ENCODE measurements around the gene FHOD3.
"Not testable (repeated sequence)": the region's sequence is repeated elsewhere in the genome, so short reads cannot be mapped to it uniquely, and the experiment has no call there.

FHOD3 gene

GRCh38 chr18:36455931-36456330 is 158.4 kb downstream of the FHOD3 start:
- DNase-seq = no peak

DNA sequence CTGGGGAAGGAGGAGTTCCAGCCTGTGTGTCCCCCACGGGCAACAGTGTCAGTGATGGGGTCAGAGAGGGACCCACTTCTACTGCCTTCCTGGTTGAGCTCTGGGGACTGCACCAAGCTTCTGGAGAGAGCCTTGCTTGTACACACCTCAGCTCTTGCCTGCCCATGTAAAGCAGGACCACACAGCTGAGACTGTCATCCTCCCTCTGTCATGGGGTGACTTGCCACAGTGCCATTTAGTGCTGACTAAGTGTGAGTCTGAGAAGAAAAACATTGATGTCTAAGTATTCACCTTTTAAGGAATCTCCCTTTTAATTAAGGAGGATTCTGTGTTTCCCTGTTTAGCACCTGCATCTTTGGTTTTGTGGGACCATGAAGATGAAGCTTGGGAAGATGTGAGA is 159.1 kb downstream of the FHOD3 start:
- DNase-seq = no peak

DNA sequence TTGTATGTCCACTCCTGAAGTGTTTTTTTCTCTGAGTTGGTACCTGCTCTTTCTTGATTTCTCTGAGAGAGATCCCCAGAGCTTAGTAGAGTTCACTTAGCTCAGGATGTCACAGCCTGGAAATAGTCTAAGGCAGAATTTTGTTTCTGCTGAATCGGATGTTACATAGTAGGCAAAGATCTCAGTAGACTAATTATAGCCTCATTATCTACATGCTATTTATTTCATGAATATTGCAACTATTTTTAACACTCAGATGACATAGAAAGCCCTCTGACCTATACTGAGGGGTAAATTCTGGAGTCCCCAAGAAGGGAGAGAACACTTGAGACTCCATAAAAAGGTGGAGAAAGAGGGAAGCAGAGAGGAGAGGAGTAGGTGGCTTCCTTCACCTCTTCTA is 160.2 kb downstream of the FHOD3 start:
- DNase-seq = no peak

GRCh38 chr18:36458306-36458705 is 160.8 kb downstream of the FHOD3 start:
- DNase-seq = no peak

- DNase-seq = no peak
These were observed 161.7 kb downstream of the FHOD3 start for GRCh38 chr18:36459203-36459602.

DNA sequence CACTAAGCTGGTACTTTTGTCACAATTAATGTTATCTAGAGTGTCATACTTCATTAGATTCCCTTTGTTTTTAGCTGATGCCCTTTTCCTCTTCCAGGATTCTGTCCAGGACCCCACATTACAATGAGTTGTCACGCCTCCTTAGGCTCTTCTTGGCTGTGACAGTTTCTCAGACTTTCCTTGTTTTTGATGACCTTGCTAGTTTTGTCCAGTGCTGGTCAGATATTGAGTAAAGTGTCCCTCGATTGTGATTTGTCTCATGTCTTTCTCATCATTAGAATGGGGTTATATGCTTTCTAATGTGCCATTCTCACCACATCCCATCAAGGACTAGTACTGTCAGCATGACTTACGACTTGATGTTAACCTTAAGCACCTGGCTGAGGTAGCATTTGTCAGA is 162.3 kb downstream of the FHOD3 start:
- DNase-seq = no peak

DNA sequence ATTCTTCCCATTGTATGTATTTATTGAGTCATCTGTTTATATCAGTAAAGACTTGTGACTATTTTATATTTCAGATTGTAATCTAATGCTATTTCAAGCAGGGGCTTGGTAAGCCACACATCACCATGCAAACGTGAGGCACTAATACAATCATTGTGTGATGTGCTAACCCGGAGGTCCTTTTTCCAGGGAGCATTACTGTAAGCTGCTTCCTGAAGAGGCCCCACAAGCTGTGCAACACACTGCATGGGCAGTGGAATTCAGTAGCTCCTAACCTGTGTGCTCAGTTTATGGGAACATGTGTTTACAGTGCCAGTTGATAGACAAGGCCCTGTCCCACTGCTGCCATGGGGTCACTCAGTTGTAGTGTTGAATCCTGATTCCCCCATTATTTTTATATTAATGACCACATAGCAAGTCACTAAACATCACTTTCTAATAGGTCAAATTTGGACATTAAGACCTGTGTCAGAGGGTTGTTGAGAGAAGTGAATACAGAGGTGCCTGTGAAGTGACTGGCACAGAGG is 162.9 kb downstream of the FHOD3 start:
- no peak for DNase-seq

GRCh38 chr18:36460854-36461253 is 163.3 kb downstream of the FHOD3 start:
- DNase-seq = no peak

- DNase-seq = no peak
These were observed 164.1 kb downstream of the FHOD3 start for GRCh38 chr18:36461551-36461987.

- DNase-seq = not testable (repeated sequence)
These were observed 166.0 kb downstream of the FHOD3 start for GRCh38 chr18:36463516-36463915.

GRCh38 chr18:36464126-36464651 is 166.7 kb downstream of the FHOD3 start:
- no peak for DNase-seq

GRCh38 chr18:36465276-36465675 is 167.8 kb downstream of the FHOD3 start:
- no peak for DNase-seq

DNA sequence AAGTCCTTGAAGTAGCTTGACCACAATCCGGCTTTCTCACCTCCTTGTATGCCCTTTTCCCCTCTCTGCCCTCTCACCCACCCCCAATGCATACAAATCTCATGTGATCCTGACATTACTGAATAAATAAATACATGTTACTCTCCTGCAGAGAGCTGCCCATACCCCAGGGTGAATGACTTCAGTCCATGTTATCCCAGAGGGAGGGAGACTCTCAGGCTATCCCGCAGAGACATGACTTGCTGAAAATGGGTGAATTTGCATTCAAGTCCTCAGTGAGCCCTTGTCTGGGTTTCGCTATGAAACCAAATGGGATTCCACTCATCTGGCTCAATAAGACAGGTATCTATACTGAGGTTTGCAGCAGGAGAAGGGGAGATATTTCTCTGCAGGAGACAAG is 168.5 kb downstream of the FHOD3 start:
- DNase-seq = no peak

GRCh38 chr18:36467614-36468013 is 170.1 kb downstream of the FHOD3 start:
- DNase-seq = no peak

DNA sequence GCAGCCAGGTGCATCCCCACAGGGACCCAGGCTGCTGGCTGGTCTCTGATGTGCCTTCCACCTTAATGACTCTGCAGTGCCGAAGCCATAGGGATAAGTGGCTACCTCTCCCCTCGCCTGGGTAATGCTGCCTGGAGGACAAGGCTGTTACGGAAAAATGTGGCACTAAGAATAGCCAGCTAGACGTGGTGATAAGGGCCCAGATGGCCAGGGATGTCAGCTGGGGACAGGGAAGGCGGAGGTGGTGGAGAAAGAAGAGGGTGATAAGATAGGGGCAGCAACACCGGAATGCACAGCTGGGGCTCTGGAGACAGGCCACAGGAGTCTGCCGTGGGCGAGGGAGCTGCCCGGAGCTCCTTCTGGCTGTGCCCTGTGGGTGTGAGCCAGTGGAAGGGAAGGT is 170.6 kb downstream of the FHOD3 start:
- DNase-seq = no peak

- no peak for DNase-seq
These were observed 171.9 kb downstream of the FHOD3 start for GRCh38 chr18:36469461-36469860.

DNA sequence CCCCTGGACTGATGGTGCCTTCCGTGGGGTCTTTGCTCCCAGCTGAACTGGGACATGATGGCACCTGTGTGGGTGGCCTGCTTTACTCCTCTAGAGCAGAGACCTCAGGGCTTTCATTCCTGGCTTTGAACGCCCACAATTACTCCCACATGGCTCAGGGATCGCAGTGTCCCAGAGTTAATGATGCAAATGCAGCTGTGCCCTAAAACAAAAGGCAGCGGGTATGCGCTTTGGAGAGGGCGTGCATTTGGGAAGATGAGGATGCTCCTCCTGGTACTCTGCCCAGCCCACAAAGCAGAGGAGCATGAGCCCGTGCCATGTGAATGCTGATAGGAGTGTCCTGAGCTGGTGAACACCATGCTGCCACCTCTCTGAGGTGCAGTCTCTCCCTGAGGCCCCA is 173.4 kb downstream of the FHOD3 start:
- DNase-seq = no peak

DNA sequence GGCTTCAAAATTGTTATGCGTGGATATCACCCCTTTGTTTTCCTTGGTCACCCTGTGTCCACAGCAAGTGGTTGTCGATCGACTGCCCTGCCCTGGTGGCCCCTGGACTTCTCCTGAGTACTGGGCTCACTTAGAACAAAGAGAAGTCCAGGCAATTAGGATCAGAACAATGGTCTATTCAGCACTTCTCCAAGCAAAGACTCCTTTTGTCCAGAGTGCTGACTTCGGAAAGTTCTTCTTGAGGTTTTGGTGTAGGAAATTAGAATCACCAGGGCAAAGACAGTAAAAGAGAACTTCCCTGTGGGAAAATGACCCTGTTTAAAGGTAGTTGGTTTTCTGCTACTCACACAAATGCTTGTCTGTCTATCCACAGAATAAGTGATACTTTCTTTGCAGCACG is 173.9 kb downstream of the FHOD3 start:
- DNase-seq = no peak

DNA sequence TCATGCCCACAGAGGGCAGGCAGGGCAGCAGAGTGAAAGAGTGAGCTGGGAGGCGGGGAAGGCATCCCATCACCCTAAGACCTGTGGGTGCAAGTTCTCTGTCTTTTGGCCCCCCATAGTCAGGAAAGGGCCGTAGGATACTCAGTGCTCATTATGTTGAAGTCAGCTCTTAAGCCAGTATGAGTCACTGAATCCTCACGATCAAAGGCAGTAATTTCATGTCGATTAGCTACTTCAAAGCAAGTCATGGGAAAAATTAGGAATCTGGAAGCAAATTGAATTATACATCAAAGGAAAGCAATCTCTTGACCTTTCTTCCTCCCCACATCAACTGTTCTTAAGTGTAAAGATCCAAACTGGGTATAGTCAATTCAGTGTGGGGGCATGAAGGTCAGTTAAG is 178.9 kb downstream of the FHOD3 start:
- no peak for DNase-seq

- DNase-seq = no peak
These were observed 180.3 kb downstream of the FHOD3 start for GRCh38 chr18:36477776-36478175.

DNA sequence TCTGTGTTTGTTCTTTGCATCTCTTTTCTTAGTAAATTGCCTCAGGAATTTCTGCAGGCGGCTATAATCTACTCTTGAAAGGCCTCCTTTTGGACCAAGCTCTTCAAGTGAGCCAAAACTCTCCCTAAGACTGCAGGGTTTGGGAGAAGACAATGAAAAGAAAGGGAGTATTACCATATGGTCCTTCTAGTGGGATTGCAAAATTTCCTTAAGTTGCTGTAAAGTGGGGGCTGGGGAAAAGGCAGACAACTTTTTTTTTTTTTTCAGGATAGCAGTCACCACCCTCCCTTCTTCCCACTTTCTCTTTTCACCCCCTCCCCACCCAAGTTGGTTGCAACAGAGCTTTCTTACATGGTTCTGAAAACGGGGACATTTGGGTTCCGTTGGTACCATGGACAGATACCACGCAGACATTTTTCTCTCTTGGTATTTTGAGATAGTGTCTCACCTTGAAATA is 183.7 kb downstream of the FHOD3 start:
- no peak for DNase-seq

- no peak for DNase-seq
These were observed 184.4 kb downstream of the FHOD3 start for GRCh38 chr18:36481935-36482334.

- DNase-seq = peak; percentile 8 to 29
These were observed 187.1 kb downstream of the FHOD3 start for GRCh38 chr18:36484591-36484990.

DNA sequence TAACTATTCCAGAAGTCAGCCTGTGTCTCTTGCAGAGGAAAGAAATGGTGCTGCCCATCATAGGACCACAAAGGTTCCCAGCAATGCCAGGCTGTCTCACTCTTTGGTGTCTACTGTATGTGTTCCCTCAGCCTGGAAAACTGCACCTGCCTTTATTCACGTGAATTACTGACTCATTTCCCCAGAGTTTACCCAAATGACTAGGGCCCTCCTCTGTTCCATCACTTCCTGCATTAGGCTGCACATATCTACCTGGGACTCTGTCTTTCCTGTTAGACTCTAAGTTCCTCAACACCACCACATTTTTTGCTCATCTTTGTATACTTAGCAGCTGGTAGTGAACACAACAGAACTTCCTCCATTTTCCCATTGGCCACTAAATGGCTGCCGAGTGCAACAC is 188.3 kb downstream of the FHOD3 start:
- no peak for DNase-seq

DNA sequence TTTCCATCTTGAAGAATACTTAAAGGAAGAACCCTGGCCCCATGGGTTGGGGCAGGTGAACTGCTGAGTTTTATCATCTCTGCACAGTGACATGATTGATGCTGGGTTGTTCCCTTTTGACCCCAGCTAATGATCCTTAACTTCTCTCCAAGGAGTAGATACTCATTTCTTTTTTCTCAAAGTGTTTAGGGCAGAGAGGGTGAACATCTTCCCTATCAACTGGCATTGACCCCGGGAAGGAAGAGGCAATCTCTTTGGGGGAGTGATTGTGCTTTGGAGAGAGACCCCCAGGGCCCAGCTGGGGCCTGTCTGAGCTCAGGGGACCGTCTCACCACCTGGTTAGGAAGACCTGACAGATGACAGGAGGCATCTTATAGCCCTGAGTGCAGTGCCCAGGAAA is 190.6 kb downstream of the FHOD3 start:
- no peak for DNase-seq
